K562 (cell line): ENCODE measurements around the gene KATNB1. TPM values are rescaled to one million over a fixed set of nuclear protein-coding genes. Genes with fewer than 3 reads are reported as not detected.
A peak's percentile ranks its signal among the peaks of the same experiment; 100 is the strongest.

ENCODE experiments used
- CEBPB ChIP-seq: fragments of 450-650 bp; IDR thresholded peaks from 2 replicates; pipeline ENCODE4 v1.6.1; 2016; ENCODE audit warnings: missing genetic modification characterization, missing compliant biosample characterization
- CHD2 ChIP-seq: IDR thresholded peaks from 2 replicates; pipeline ENCODE4 v1.6.1; 2011; ENCODE audit warnings: low read depth, low read length
- CREB3 ChIP-seq: fragments of 450-650 bp; conservative IDR thresholded peaks from 2 replicates; pipeline ENCODE4 v1.6.1; 2016; ENCODE audit warnings: missing genetic modification characterization, low read depth, mild to moderate bottlenecking, missing compliant biosample characterization, moderate library complexity
- GABPA ChIP-seq: fragments of 200-800 bp; sonication (Bioruptor generic); conservative IDR thresholded peaks from 2 replicates; pipeline ENCODE4 v1.6.1; 2016; ENCODE audit warnings: low read depth, missing genetic modification characterization, missing compliant biosample characterization
- HDAC1 ChIP-seq, 2 experiments: fragments of 450-650 bp; IDR thresholded peaks; 2 replicates each; pipeline ENCODE4 v1.6.1; 2016 to 2017; ENCODE audit warnings: inconsistent platforms in 1 of 2, mild to moderate bottlenecking in 1 of 2, moderate library complexity in 1 of 2
- HDGF ChIP-seq: fragments of 450-650 bp; IDR thresholded peaks from 2 replicates; pipeline ENCODE4 v1.6.1; 2016
- JUND ChIP-seq, 2 experiments: IDR thresholded peaks; 2 replicates in 1 of 2; 3 replicates in 1 of 2; pipeline ENCODE4 v1.6.1; 2011; ENCODE audit warnings: borderline replicate concordance in 2 of 2, low read depth in 2 of 2, low read length in 2 of 2, improper control_type of control experiment in 1 of 2, missing biosample characterization in 1 of 2, missing genetic modification characterization in 1 of 2, missing genetic modification reagents in 1 of 2
- MEF2D ChIP-seq: conservative IDR thresholded peaks from 2 replicates; pipeline ENCODE4 v1.6.1; 2016; ENCODE audit warnings: low read depth, missing genetic modification characterization, missing compliant biosample characterization
- NFRKB ChIP-seq: fragments of 450-650 bp; IDR thresholded peaks from 2 replicates; pipeline ENCODE4 v1.6.1; 2016; ENCODE audit warnings: low read depth
- NRF1 ChIP-seq, 2 experiments: fragments of 450-650 bp; IDR thresholded peaks in 1 of 2; conservative IDR thresholded peaks in 1 of 2; 2 replicates each; pipeline ENCODE4 v1.6.1; 2014; ENCODE audit warnings: mild to moderate bottlenecking in 2 of 2
- POLR2AphosphoS5 ChIP-seq: IDR thresholded peaks from 2 replicates; pipeline ENCODE4 v1.6.1; 2011; ENCODE audit warnings: mild to moderate bottlenecking, low read depth, low read length, moderate library complexity; ENCODE audit not compliant: control insufficient read depth, insufficient read depth
- RB1 ChIP-seq: fragments of 450-650 bp; IDR thresholded peaks from 2 replicates; pipeline ENCODE4 v1.6.1; 2017; ENCODE audit warnings: low read depth, mild to moderate bottlenecking
- RBBP5 ChIP-seq: fragments of 200-600 bp; sonication (generic); IDR thresholded peaks from 2 replicates; pipeline ENCODE4 v1.6.1; 2012; ENCODE audit warnings: borderline replicate concordance, mild to moderate bottlenecking, low read length, control low read depth, inconsistent platforms; ENCODE audit not compliant: insufficient read depth, poor library complexity, severe bottlenecking
- RBFOX2 ChIP-seq: fragments of 200-400 bp; formaldehyde crosslinking; IDR thresholded peaks from 2 replicates; pipeline ENCODE4 v1.6.1; 2017; ENCODE audit warnings: low read depth, mild to moderate bottlenecking, low read length, moderate library complexity
- RFX1 ChIP-seq: fragments of 450-650 bp; IDR thresholded peaks from 2 replicates; pipeline ENCODE4 v1.6.1; 2016; ENCODE audit warnings: mild to moderate bottlenecking, moderate library complexity
- TAF9B ChIP-seq: fragments of 450-650 bp; IDR thresholded peaks from 2 replicates; pipeline ENCODE4 v1.6.1; 2018; ENCODE audit warnings: mild to moderate bottlenecking; ENCODE audit not compliant: partially characterized antibody
- ZBTB11 ChIP-seq, 3 experiments: fragments of 200-800 bp in 1 of 3; fragments of 250-450 bp in 1 of 3; fragments of 450-650 bp in 1 of 3; sonication (Bioruptor Pico) in 1 of 3; sonication (Bioruptor generic) in 1 of 3; formaldehyde crosslinking in 1 of 3; IDR thresholded peaks; 2 replicates each; pipeline versions ENCODE4 v1.6.1 to v1.8.0; 2016 to 2022; ENCODE audit warnings: mild to moderate bottlenecking in 2 of 3, missing genetic modification characterization in 2 of 3, missing compliant biosample characterization in 1 of 3, moderate library complexity in 1 of 3
- ZC3H11A ChIP-seq: IDR thresholded peaks from 2 replicates; pipeline ENCODE4 v1.6.1; 2012; ENCODE audit warnings: low read depth, low read length, improper control_type of control experiment
- ZFX ChIP-seq: sonication (generic); formaldehyde crosslinking; IDR thresholded peaks from 2 replicates; pipeline ENCODE4 v1.8.0; 2022; ENCODE audit warnings: mild to moderate bottlenecking, missing genetic modification reagents, moderate library complexity
- ZNF507 ChIP-seq: conservative IDR thresholded peaks from 2 replicates; pipeline ENCODE4 v1.6.1; 2017; ENCODE audit warnings: missing genetic modification characterization, missing compliant biosample characterization
- polyA plus RNA-seq, 8 experiments: library from polyadenylated mRNA; depleted of rRNA in 4 of 8; stranded (reverse) in 5 of 8; unstranded in 3 of 8; fragments of >200 nt; fragmentation: Nextera tagmentation in 2 of 8; fragmentation: Illumina TruSeq in 1 of 8; extraction: Ambion mirVana in 2 of 8; extraction: Trizol in 1 of 8; gene quantifications; 2 replicates each; pipeline versions ENCODE4 v1.2.1 to v1.2.3, GENCODE V29; 2011 to 2014; ENCODE audit warnings: inconsistent platforms in 1 of 8, missing spikeins in 1 of 8
- total RNA-seq, 7 experiments: library from RNA; depleted of rRNA in 6 of 7; stranded (reverse); fragments of >200 nt in 6 of 7; fragmentation: Illumina TruSeq in 2 of 7; extraction: Trizol in 2 of 7; gene quantifications; 2 replicates each; pipeline versions ENCODE4 v1.2.1 to v1.2.3, GENCODE V29; 2011 to 2021; ENCODE audit warnings: low replicate concordance in 1 of 7
- TF ChIP-seq, protein P1 (sequence below): sonication (generic); formaldehyde crosslinking; IDR thresholded peaks from 2 replicates; pipeline ENCODE4 v1.8.0; 2022; ENCODE audit warnings: mild to moderate bottlenecking, low read depth, missing genetic modification reagents

Gene KATNB1
- total and polyA plus RNA-seq, 9 of the 15 experiments (the other 6 are each of a cell fraction or from before 2014, with no cell fraction given), result 1.2 to 52.6 (median 21.9) TPM

GRCh38 chr16:57734925-57735754, 430 bp upstream of the KATNB1 start (continued):
- TF ChIP-seq RFX1 (peak; percentile 85; the same call in 1 of the 2 replicates), CREB3 (tag) (peak; percentile 54; the same call in 1 of the 2 replicates), NRF1 (conservative IDR thresholded peaks at IDR 0.05 in 1 of 2, IDR thresholded peaks at IDR 0.05 in 1 of 2) (peak; percentile 71 to 76), GABPA (peak; percentile 90), ZNF507 (tag) (no peak), RBFOX2 (peak; percentile 79), JUND (IDR thresholded peaks at IDR 0.05; ENCODE audit: borderline replicate concordance, low read depth, low read length) (0 out of 2 replicates have a peak, but pooled peaks have one; percentile 4), JUND (tag; IDR thresholded peaks at IDR 0.05; ENCODE audit: borderline replicate concordance, low read depth, low read length) (0 out of 3 replicates have a peak, but pooled peaks have one; percentile 27), ZC3H11A (no peak), ZFX (CRISPR knock-in tag) (peak; percentile 89), ZBTB11 (CRISPR knock-in tag; IDR thresholded peaks at IDR 0.05) (0 out of 6 replicates have a peak, but pooled peaks of 1 of the 3 experiments have one; percentile 27), CEBPB (peak; percentile 86), HDGF (no peak), RB1 (peak; percentile 50; the same call in 1 of the 2 replicates), POLR2AphosphoS5 (peak; percentile 69), TAF9B (peak; percentile 78), RBBP5 (peak; percentile 54), HDAC1 (IDR thresholded peaks at IDR 0.05) (0 out of 4 replicates have a peak, but pooled peaks of 1 of the 2 experiments have one; percentile 4), CHD2 (peak; percentile 84), NFRKB (peak; percentile 98), MEF2D (tag) (peak; percentile 48; the same call in 1 of the 2 replicates)
- TF ChIP-seq, protein P1, sequence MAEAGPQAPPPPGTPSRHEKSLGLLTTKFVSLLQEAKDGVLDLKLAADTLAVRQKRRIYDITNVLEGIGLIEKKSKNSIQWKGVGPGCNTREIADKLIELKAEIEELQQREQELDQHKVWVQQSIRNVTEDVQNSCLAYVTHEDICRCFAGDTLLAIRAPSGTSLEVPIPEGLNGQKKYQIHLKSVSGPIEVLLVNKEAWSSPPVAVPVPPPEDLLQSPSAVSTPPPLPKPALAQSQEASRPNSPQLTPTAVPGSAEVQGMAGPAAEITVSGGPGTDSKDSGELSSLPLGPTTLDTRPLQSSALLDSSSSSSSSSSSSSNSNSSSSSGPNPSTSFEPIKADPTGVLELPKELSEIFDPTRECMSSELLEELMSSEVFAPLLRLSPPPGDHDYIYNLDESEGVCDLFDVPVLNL, result 0 out of 2 replicates have a peak, but pooled peaks have one; percentile 57
